Measurements from ENCODE around the gene SEMA6C.

GRCh38 chr1:151085953-151086559 lies 60.4 kb downstream of the SEMA6C start:
- TF ChIP-seq CTCF (conservative IDR thresholded peaks at IDR 0.05 in 1 of 2, IDR thresholded peaks at IDR 0.05 in 1 of 2; ENCODE audit: extremely low read depth in 1 of 2, insufficient read depth in 1 of 2, low read depth in 1 of 2, low read length in 2 of 2), result no peak
- no peak for TF ChIP-seq EZH2 (IDR thresholded peaks at IDR 0.05; ENCODE audit: borderline replicate concordance, low read length)
